WTC11 (cell line): ENCODE measurements around the gene CRELD2. TPM values are rescaled to one million over a fixed set of nuclear protein-coding genes. Genes with fewer than 3 reads are reported as not detected.

Experiments used
- ATAC-seq: fragments of 200-7000 bp; cut with Tn5 transposase; 2 replicates; pipeline ENCODE4 v1.10.0; 2021; ENCODE audit warnings: mild to moderate bottlenecking, moderate library complexity
- CTCF ChIA-PET: fragments of 300-600 bp; sonication (Branson Sonifier 250); formaldehyde crosslinking; loops from one replicate; lab custom pipeline; 2021; ENCODE audit warnings: antibody characterized with exemption; lab: Charles Lee
- POLR2A ChIA-PET: fragments of 350-600 bp; sonication (Branson Sonifier 250); formaldehyde crosslinking; loops from one replicate; lab custom pipeline; 2021; ENCODE audit warnings: antibody characterized with exemption; lab: Charles Lee
- DNase-seq: peaks from one replicate; pipeline ENCODE4 v3.0.0; 2021; ENCODE audit warnings: low spot score
- H3K27ac Mint-ChIP-seq: 2 replicates; pipeline ENCODE4 v1.8.0; 2021; ENCODE audit warnings: mixed read lengths
- H3K27me3 Mint-ChIP-seq: 2 replicates; pipeline ENCODE4 v1.8.0; 2021; ENCODE audit warnings: low read depth, mild to moderate bottlenecking, moderate library complexity, mixed read lengths
- H3K36me3 Mint-ChIP-seq: 2 replicates; pipeline ENCODE4 v1.8.0; 2021; ENCODE audit warnings: mixed read lengths
- H3K4me1 Mint-ChIP-seq: 2 replicates; pipeline ENCODE4 v1.8.0; 2022; ENCODE audit warnings: mixed read lengths
- H3K4me3 Mint-ChIP-seq: 2 replicates; pipeline ENCODE4 v1.8.0; 2021; ENCODE audit warnings: mild to moderate bottlenecking, moderate library complexity, mixed read lengths
- H3K9me3 Mint-ChIP-seq: 2 replicates; pipeline ENCODE4 v1.8.0; 2021; ENCODE audit warnings: mixed read lengths
- ATF6 ChIP-seq: sonication (generic); formaldehyde crosslinking; IDR thresholded peaks from 2 replicates; pipeline ENCODE4 v1.8.1; 2023; ENCODE audit warnings: mild to moderate bottlenecking, missing genetic modification reagents
- CBFB ChIP-seq: sonication (generic); formaldehyde crosslinking; IDR thresholded peaks from 2 replicates; pipeline ENCODE4 v1.8.1; 2022; ENCODE audit warnings: mild to moderate bottlenecking, low read depth, missing genetic modification reagents
- CREB1 ChIP-seq: sonication (generic); formaldehyde crosslinking; IDR thresholded peaks from 2 replicates; pipeline ENCODE4 v1.8.0; 2023; ENCODE audit warnings: mild to moderate bottlenecking, missing genetic modification reagents
- ELF4 ChIP-seq: sonication (generic); formaldehyde crosslinking; IDR thresholded peaks from 2 replicates; pipeline ENCODE4 v1.8.1; 2022; ENCODE audit warnings: low read depth, mild to moderate bottlenecking, moderate library complexity, missing genetic modification reagents
- FOXJ3 ChIP-seq: sonication (generic); formaldehyde crosslinking; IDR thresholded peaks from 2 replicates; pipeline ENCODE4 v1.9.0; 2021; ENCODE audit warnings: missing genetic modification reagents, mild to moderate bottlenecking, borderline replicate concordance
- FOXP4 ChIP-seq: sonication (generic); formaldehyde crosslinking; IDR thresholded peaks from 2 replicates; pipeline ENCODE4 v1.8.0; 2022; ENCODE audit warnings: mild to moderate bottlenecking, missing genetic modification reagents
- GABPB1 ChIP-seq: sonication (generic); formaldehyde crosslinking; IDR thresholded peaks from 2 replicates; pipeline ENCODE4 v1.8.1; 2023; ENCODE audit warnings: mild to moderate bottlenecking, missing genetic modification reagents
- GRHL2 ChIP-seq: fragments of 250-450 bp; sonication (Bioruptor Pico); IDR thresholded peaks from 2 replicates; pipeline ENCODE4 v1.8.0; 2022; ENCODE audit warnings: mild to moderate bottlenecking, moderate library complexity; ENCODE audit not compliant: insufficient replicate concordance, severe bottlenecking
- IRF2 ChIP-seq: sonication (generic); formaldehyde crosslinking; IDR thresholded peaks from 2 replicates; pipeline ENCODE4 v1.8.0; 2022; ENCODE audit warnings: low read depth, missing genetic modification reagents, borderline replicate concordance
- NR2C2 ChIP-seq: sonication (generic); formaldehyde crosslinking; IDR thresholded peaks from 2 replicates; pipeline ENCODE4 v1.8.0; 2022; ENCODE audit warnings: mild to moderate bottlenecking, missing genetic modification reagents
- PREB ChIP-seq: sonication (generic); formaldehyde crosslinking; IDR thresholded peaks from 2 replicates; pipeline ENCODE4 v1.8.1; 2022; ENCODE audit warnings: mild to moderate bottlenecking, missing genetic modification reagents, moderate library complexity, borderline replicate concordance
- SP1 ChIP-seq: sonication (generic); formaldehyde crosslinking; conservative IDR thresholded peaks from 2 replicates; pipeline ENCODE4 v1.8.1; 2022; ENCODE audit warnings: missing genetic modification reagents
- TP53 ChIP-seq: sonication (generic); formaldehyde crosslinking; IDR thresholded peaks from 2 replicates; pipeline ENCODE4 v1.8.1; 2023; ENCODE audit warnings: mild to moderate bottlenecking, missing genetic modification reagents
- ZBTB21 ChIP-seq: sonication (generic); formaldehyde crosslinking; IDR thresholded peaks from 2 replicates; pipeline ENCODE4 v1.8.1; 2023; ENCODE audit warnings: mild to moderate bottlenecking, missing genetic modification reagents, borderline replicate concordance
- ZNF219 ChIP-seq: sonication (generic); formaldehyde crosslinking; IDR thresholded peaks from 2 replicates; pipeline ENCODE4 v1.8.0; 2023; ENCODE audit warnings: missing genetic modification reagents, mild to moderate bottlenecking, borderline replicate concordance
- ZNF416 ChIP-seq: fragments of 250-450 bp; sonication (Bioruptor Pico); IDR thresholded peaks from 2 replicates; pipeline ENCODE4 v1.9.0; 2021; ENCODE audit warnings: mild to moderate bottlenecking, inconsistent platforms
- ZNF512 ChIP-seq: sonication (generic); formaldehyde crosslinking; IDR thresholded peaks from 2 replicates; pipeline ENCODE4 v1.8.1; 2022; ENCODE audit warnings: missing genetic modification reagents, borderline replicate concordance
- total RNA-seq: library from RNA; stranded (reverse); gene quantifications from 3 replicates; pipeline ENCODE4 v1.2.3, GENCODE V29; 2021
- TF ChIP-seq, protein P1 (sequence below): sonication (generic); formaldehyde crosslinking; IDR thresholded peaks from 2 replicates; pipeline ENCODE4 v1.8.1; 2023; ENCODE audit warnings: mild to moderate bottlenecking, missing genetic modification reagents, moderate library complexity
- TF ChIP-seq, protein P2 (sequence below): sonication (generic); formaldehyde crosslinking; IDR thresholded peaks from 2 replicates; pipeline ENCODE4 v1.8.0; 2023; ENCODE audit warnings: mild to moderate bottlenecking, missing genetic modification reagents

Gene CRELD2
- total RNA-seq, 1 experiment from 2014 or later: 42.8 TPM

GRCh38 chr22:49906071-49906798 lies 12.2 kb upstream of the CRELD2 start:
- peaks cover 33% of the 10 kb centered on the region for H3K36me3 Mint-ChIP-seq
- H3K27me3 Mint-ChIP-seq: no peaks in the 10 kb centered on the region
- no peak overlapping the region for H3K4me3 Mint-ChIP-seq
- H3K9me3 Mint-ChIP-seq: peaks cover 12% of the 10 kb centered on the region
- TF ChIP-seq ZNF219 (CRISPR knock-in tag) (no peak), TP53 (CRISPR knock-in tag) (no peak), CREB1 (no peak), GRHL2 (CRISPR knock-in tag) (no peak), IRF2 (CRISPR knock-in tag) (no peak), ZNF416 (CRISPR knock-in tag) (no peak), ELF4 (CRISPR knock-in tag) (no peak), ATF6 (CRISPR knock-in tag) (no peak), PREB (CRISPR knock-in tag) (no peak), ZNF512 (CRISPR knock-in tag) (no peak), NR2C2 (CRISPR knock-in tag) (no peak), SP1 (CRISPR knock-in tag) (no peak), FOXJ3 (CRISPR knock-in tag) (no peak), GABPB1 (CRISPR knock-in tag) (no peak), FOXP4 (CRISPR knock-in tag) (no peak), ZBTB21 (no peak), CBFB (no peak)
- TF ChIP-seq, protein P1, sequence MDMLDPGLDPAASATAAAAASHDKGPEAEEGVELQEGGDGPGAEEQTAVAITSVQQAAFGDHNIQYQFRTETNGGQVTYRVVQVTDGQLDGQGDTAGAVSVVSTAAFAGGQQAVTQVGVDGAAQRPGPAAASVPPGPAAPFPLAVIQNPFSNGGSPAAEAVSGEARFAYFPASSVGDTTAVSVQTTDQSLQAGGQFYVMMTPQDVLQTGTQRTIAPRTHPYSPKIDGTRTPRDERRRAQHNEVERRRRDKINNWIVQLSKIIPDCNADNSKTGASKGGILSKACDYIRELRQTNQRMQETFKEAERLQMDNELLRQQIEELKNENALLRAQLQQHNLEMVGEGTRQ (CRISPR knock-in tag): no peak
- TF ChIP-seq, protein P2, sequence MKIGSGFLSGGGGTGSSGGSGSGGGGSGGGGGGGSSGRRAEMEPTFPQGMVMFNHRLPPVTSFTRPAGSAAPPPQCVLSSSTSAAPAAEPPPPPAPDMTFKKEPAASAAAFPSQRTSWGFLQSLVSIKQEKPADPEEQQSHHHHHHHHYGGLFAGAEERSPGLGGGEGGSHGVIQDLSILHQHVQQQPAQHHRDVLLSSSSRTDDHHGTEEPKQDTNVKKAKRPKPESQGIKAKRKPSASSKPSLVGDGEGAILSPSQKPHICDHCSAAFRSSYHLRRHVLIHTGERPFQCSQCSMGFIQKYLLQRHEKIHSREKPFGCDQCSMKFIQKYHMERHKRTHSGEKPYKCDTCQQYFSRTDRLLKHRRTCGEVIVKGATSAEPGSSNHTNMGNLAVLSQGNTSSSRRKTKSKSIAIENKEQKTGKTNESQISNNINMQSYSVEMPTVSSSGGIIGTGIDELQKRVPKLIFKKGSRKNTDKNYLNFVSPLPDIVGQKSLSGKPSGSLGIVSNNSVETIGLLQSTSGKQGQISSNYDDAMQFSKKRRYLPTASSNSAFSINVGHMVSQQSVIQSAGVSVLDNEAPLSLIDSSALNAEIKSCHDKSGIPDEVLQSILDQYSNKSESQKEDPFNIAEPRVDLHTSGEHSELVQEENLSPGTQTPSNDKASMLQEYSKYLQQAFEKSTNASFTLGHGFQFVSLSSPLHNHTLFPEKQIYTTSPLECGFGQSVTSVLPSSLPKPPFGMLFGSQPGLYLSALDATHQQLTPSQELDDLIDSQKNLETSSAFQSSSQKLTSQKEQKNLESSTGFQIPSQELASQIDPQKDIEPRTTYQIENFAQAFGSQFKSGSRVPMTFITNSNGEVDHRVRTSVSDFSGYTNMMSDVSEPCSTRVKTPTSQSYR: no peak
- no peak for ATAC-seq
- DNase-seq: no peak
- no peak overlapping the region for H3K27ac Mint-ChIP-seq
- CTCF ChIA-PET: no interaction called here
- no peaks in the 10 kb centered on the region for H3K4me1 Mint-ChIP-seq
- POLR2A ChIA-PET: no interaction called here
